ENCODE data around the gene FBXL20. TPM values are rescaled to one million over a fixed set of nuclear protein-coding genes. Genes with fewer than 3 reads are reported as not detected.
A peak's percentile ranks its signal among the peaks of the same experiment; 100 is the strongest.

FBXL20 gene
- total and polyA plus RNA-seq, 9 of the 15 experiments (the other 6 are each of a cell fraction or from before 2014, with no cell fraction given), result 1.8 to 15.1 (median 5.6) TPM

- no peaks in the 10 kb centered on the region for H3K9me1 ChIP-seq (ENCODE audit: control insufficient read depth, insufficient read depth, low read length)
- H3K4me2 ChIP-seq (ENCODE audit: insufficient read depth, low read length), result no peak overlapping the region
- ATAC-seq (no peak), DNase-seq (ENCODE audit: extremely low read depth in 1 of 4, low spot score in 3 of 4) (no peak), FAIRE-seq (no peak)
- H4K20me1 ChIP-seq (replicated peaks; ENCODE audit: control insufficient read depth, insufficient read depth, low read length), result no peaks in the 10 kb centered on the region
- peaks cover 0 to 13% of the 10 kb centered on the region in 2 experiments; a peak in 2 of 5 replicates for H3K4me1 ChIP-seq (replicated peaks in 1 of 2; ENCODE audit: control insufficient read depth in 2 of 2, insufficient read depth in 2 of 2, low read length in 2 of 2)
- TF ChIP-seq ZNF778 (CRISPR knock-in tag; IDR thresholded peaks at IDR 0.05) (no peak), ETV1 (tag; conservative IDR thresholded peaks at IDR 0.05; ENCODE audit: low read depth) (no peak), DNMT1 (IDR thresholded peaks at IDR 0.05) (no peak), NFXL1 (CRISPR knock-in tag; IDR thresholded peaks at IDR 0.05) (no peak), IFI16 (CRISPR knock-in tag; IDR thresholded peaks at IDR 0.05) (no peak), CEBPG (CRISPR knock-in tag; IDR thresholded peaks at IDR 0.05) (no peak), CEBPG (tag; conservative IDR thresholded peaks at IDR 0.05 in 1 of 2, IDR thresholded peaks at IDR 0.05 in 1 of 2) (no peak), PPARD (CRISPR knock-in tag; IDR thresholded peaks at IDR 0.05) (no peak), CAMTA2 (CRISPR knock-in tag; conservative IDR thresholded peaks at IDR 0.05) (no peak), ZNF644 (tag; IDR thresholded peaks at IDR 0.05; ENCODE audit: low read depth) (no peak), RBFOX2 (IDR thresholded peaks at IDR 0.05; ENCODE audit: low read depth, low read length) (no peak), TGIF2 (CRISPR knock-in tag; IDR thresholded peaks at IDR 0.05) (no peak), POLR2AphosphoS5 (IDR thresholded peaks at IDR 0.05; ENCODE audit: control insufficient read depth, insufficient read depth, low read depth, low read length) (no peak), BMI1 (IDR thresholded peaks at IDR 0.05; ENCODE audit: low read length) (no peak), MED1 (CRISPR knock-in tag; IDR thresholded peaks at IDR 0.05; ENCODE audit: borderline replicate concordance) (no peak), CBX2 (IDR thresholded peaks at IDR 0.05; ENCODE audit: insufficient read depth, low read length, poor library complexity, severe bottlenecking) (no peak), NBN (IDR thresholded peaks at IDR 0.05; ENCODE audit: low read depth) (no peak), TCFL5 (CRISPR knock-in tag; conservative IDR thresholded peaks at IDR 0.05) (no peak)
- TF ChIP-seq, protein P1, sequence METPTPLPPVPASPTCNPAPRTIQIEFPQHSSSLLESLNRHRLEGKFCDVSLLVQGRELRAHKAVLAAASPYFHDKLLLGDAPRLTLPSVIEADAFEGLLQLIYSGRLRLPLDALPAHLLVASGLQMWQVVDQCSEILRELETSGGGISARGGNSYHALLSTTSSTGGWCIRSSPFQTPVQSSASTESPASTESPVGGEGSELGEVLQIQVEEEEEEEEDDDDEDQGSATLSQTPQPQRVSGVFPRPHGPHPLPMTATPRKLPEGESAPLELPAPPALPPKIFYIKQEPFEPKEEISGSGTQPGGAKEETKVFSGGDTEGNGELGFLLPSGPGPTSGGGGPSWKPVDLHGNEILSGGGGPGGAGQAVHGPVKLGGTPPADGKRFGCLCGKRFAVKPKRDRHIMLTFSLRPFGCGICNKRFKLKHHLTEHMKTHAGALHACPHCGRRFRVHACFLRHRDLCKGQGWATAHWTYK (CRISPR knock-in tag; IDR thresholded peaks at IDR 0.05), result no peak
- TF ChIP-seq, protein P2, sequence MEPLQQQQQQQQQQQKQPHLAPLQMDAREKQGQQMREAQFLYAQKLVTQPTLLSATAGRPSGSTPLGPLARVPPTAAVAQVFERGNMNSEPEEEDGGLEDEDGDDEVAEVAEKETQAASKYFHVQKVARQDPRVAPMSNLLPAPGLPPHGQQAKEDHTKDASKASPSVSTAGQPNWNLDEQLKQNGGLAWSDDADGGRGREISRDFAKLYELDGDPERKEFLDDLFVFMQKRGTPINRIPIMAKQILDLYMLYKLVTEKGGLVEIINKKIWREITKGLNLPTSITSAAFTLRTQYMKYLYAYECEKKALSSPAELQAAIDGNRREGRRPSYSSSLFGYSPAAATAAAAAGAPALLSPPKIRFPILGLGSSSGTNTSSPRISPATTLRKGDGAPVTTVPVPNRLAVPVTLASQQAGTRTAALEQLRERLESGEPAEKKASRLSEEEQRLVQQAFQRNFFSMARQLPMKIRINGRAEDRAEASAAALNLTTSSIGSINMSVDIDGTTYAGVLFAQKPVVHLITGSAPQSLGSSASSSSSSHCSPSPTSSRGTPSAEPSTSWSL (CRISPR knock-in tag; IDR thresholded peaks at IDR 0.05; ENCODE audit: borderline replicate concordance), result no peak
- peaks cover 17 to 60% of the 10 kb centered on the region in 2 experiments; a peak in 4 of 5 replicates for H3K27me3 ChIP-seq (ENCODE audit: control insufficient read depth in 2 of 2, insufficient read depth in 2 of 2, low read length in 2 of 2)
- no peaks in the 10 kb centered on the region for H3K36me3 ChIP-seq (ENCODE audit: control insufficient read depth, insufficient read depth, low read length)
- ChIA-PET POLR2A (interaction anchor here (0.9 to 1.0 kb wide), 3 partner anchors 13 to 20 kb away, joined by 3 read pairs; partner anchors contain the start of gene RPL19), CTCF (ENCODE audit: low intra/inter-chr PET ratio) (no interaction called here)
- H3K9me3 ChIP-seq (replicated peaks; ENCODE audit: control insufficient read depth, insufficient read depth, low read depth, low read length), result no peaks in the 10 kb centered on the region
- no peak overlapping the region for H3K27ac ChIP-seq (ENCODE audit: extremely low read depth, low read depth, low read length)
- intact Hi-C loops (cut with micrococcal nuclease), result no loop called here
- H2AFZ ChIP-seq (ENCODE audit: low read depth, low read length), result no peak overlapping the region
- H3K4me3 ChIP-seq, result no peak overlapping the region
- 4% methylated on average over 8 of the region's 8 CpGs for WGBS (ENCODE audit: insufficient coverage, low coverage, missing lambda C conversion rate)
- H3K79me2 ChIP-seq (ENCODE audit: control insufficient read depth, insufficient read depth, low read length), result no peaks in the 10 kb centered on the region
- BruUV-seq (replicated peaks), result no TSS peak
- in situ Hi-C loops (cut with MboI), result no loop called here
- H3K9ac ChIP-seq (ENCODE audit: insufficient read depth in 1 of 2, low read depth in 2 of 2, low read length in 2 of 2), result peak overlapping the region in 1 of 2 experiments; percentile 46; a peak in 1 of 4 replicates
These were observed 181.7 kb downstream of the FBXL20 start for GRCh38 chr17:39219647-39220154.
